GM12892 (cell line): ENCODE data around the gene TMEM45B.

Experiments
- POLR2A ChIP-seq: IDR thresholded peaks from 2 replicates; pipeline ENCODE4 v1.6.1; 2011; ENCODE audit warnings: low read depth, low read length, control low read depth
- POLR2AphosphoS5 ChIP-seq: IDR thresholded peaks from 2 replicates; pipeline ENCODE4 v1.6.1; 2011; ENCODE audit warnings: low read depth, low read length, control low read depth

- TF ChIP-seq POLR2AphosphoS5 (no peak), POLR2A (no peak)
Observed at GRCh38 chr11:129779342-129779741, 36.3 kb upstream of the TMEM45B start.
